Heart left ventricle (tissue), 13 donors: ENCODE measurements around the gene TMEM101.

Experiments
- POLR2A ChIP-seq, 2 donors: fragments of 450-650 bp; IDR thresholded peaks; one replicate each; pipeline ENCODE4 v1.6.1; 2017; ENCODE audit warnings: antibody characterized with exemption in 2 of 2, mild to moderate bottlenecking in 2 of 2, moderate library complexity in 2 of 2
- TF ChIP-seq, protein P1 (sequence below), 12 donors: fragments of 200-600 bp; sonication (generic) in 4 of 12; IDR thresholded peaks; one replicate each; pipeline versions ENCODE4 v1.5.0 to v1.8.0; 2018 to 2022; ENCODE audit warnings: antibody characterized with exemption in 12 of 12, mild to moderate bottlenecking in 5 of 12
- donor health status: ischemic (EF 13 %, LVEDD 7.1; RV severe dilation, severe dysfunction).
- donor health status: DM: no; HTN: yes; CAD: no.
- donor health status: DM: no; HTN: no; CAD: no.
- donor health status: ischemic (EF 25% LVEDD 6.9; RV normal size, moderate dysfunction).
- donor health status: ischemic (EF 25% LVEDD 5.7; RV mildly dilated, moderate dysfunction).
- donor health status: ischemic (EF 35%, LVEDD 5.7; RV mildly dilated, moderate dysfunction).
- donor health status: nonischemic (EF 11% LVEDD 7.7; RV severe dilation, severe dysfunction).
- donor health status: DM: yes; HTN: yes; CAD: no.
- donor health status: PGD.
- donor health status: ischemic (EF 29% LVEDD 5.4; RV normal size, mild dysfunction).
- donor health status: nonischemic (EF 23%, LVEDD 6.1; RV moderate dilation, normal function).

GRCh38 chr17:43979011-43979410 lies 35.8 kb downstream of the TMEM101 start:
- TF ChIP-seq, protein P1, sequence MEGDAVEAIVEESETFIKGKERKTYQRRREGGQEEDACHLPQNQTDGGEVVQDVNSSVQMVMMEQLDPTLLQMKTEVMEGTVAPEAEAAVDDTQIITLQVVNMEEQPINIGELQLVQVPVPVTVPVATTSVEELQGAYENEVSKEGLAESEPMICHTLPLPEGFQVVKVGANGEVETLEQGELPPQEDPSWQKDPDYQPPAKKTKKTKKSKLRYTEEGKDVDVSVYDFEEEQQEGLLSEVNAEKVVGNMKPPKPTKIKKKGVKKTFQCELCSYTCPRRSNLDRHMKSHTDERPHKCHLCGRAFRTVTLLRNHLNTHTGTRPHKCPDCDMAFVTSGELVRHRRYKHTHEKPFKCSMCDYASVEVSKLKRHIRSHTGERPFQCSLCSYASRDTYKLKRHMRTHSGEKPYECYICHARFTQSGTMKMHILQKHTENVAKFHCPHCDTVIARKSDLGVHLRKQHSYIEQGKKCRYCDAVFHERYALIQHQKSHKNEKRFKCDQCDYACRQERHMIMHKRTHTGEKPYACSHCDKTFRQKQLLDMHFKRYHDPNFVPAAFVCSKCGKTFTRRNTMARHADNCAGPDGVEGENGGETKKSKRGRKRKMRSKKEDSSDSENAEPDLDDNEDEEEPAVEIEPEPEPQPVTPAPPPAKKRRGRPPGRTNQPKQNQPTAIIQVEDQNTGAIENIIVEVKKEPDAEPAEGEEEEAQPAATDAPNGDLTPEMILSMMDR (IDR thresholded peaks at IDR 0.05), result no peak
- no peak for TF ChIP-seq POLR2A (IDR thresholded peaks at IDR 0.05)
